Globus pallidus (tissue), 1 donor: ENCODE results near the gene KPRP.

ENCODE experiments used
- DNase-seq: peaks from one replicate; pipeline ENCODE4 v3.0.0-alpha.2; 2015; ENCODE audit warnings: low spot score

The KPRP gene, protein sequence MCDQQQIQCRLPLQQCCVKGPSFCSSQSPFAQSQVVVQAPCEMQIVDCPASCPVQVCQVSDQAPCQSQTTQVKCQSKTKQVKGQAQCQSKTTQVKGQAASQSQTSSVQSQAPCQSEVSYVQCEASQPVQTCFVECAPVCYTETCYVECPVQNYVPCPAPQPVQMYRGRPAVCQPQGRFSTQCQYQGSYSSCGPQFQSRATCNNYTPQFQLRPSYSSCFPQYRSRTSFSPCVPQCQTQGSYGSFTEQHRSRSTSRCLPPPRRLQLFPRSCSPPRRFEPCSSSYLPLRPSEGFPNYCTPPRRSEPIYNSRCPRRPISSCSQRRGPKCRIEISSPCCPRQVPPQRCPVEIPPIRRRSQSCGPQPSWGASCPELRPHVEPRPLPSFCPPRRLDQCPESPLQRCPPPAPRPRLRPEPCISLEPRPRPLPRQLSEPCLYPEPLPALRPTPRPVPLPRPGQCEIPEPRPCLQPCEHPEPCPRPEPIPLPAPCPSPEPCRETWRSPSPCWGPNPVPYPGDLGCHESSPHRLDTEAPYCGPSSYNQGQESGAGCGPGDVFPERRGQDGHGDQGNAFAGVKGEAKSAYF

GRCh38 chr1:152757747-152758146 is at the start of gene KPRP:
TSS of gene KPRP (plus strand) at chr1:152758025. CDS start at chr1:152759589, 1,564 bp downstream.
- DNase-seq: no peak

DNA sequence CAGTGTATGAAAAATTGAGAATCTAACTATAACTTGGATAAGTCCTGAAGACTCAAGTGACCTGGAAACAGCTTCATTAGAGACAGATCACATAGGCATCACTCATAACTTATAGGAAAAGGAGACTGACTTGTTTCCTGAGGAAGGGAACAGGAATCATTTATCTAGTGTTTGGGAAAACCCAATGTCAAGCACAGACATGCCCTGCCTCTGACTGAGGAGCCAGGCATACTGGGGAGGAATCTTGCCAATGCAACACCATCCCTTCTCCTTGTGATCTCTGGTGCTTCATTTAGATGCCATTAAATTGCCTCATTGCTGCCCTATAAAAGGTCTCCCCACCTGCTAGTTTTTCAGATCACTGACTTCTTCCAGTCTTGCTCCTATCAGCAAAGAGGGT is 39.6 kb upstream of the KPRP start:
- no peak for DNase-seq

DNA sequence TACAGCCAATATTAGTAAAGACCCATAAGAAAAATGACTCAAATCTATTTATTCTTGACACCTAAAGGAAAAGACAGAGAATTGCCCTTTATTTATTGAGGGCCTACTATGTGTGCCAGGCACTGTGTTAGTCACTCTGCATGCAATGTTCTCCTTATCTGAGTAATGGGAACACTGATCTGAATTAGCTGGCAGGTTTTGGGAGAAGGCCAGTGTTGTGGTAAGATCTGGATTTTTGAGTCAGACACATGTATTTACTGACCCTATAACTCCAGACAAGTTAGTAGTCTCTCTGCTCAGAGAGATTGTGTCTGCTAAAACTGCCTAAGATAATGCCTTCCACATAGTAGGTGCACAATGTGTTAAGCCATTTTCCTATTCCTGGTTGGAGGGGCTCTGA is 32.6 kb upstream of the KPRP start:
- DNase-seq: no peak

DNA sequence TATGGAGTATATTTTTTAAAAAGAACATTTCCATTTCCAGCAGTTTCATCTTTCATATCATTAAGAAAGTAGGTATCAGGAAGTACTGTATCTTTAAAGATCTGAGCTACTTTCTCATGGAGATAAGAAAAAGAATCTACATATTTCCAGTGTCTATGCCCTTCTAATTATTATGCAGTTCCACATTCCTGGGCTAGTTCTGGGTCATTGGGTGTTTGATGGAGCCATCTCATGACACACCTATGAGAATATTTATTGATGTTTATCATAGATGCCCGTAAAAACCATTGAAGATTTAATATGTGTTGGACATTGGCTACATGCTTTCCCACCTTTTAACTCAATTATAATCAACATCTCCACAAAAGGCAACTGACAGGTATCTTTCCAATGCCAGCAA is 28.8 kb upstream of the KPRP start:
- no peak for DNase-seq

DNA sequence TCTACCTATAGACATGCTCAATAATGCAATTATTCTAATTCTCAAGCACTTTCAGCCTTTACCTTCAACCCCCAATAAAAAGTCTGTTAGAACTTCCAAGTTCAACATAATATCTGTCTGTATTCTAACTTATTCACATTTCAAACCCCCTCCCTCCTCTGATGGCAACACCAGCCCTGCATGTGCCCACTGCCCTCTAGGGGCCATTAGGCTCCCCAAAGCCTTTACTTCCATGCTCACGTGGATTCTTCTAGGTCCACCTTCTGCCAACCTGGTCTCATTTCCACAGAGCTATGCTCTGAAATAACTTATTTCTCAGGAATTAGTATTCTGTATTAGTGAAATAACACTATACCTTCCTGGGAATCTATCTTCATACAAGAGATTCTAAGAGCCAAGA is 22.2 kb upstream of the KPRP start:
- no peak for DNase-seq

DNA sequence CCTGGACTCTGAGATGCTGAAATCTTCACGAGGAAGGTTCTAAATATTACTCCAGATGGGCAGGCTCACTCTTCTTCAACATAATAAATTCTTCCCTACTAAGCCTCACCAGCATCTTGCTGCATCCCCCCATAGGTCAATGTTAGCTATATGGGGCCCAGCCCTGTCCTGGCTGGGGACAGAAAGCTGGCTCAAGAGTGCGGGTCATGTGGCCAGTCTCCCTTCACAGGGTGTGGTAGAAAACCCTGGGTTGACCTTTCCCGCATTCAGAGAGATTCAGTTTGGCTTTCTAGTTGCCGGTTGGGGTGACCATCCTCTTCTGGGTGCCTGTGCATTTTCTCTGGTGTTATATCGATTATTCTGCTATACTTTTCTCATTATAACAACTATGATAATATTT is 19.8 kb upstream of the KPRP start:
- DNase-seq: no peak

DNA sequence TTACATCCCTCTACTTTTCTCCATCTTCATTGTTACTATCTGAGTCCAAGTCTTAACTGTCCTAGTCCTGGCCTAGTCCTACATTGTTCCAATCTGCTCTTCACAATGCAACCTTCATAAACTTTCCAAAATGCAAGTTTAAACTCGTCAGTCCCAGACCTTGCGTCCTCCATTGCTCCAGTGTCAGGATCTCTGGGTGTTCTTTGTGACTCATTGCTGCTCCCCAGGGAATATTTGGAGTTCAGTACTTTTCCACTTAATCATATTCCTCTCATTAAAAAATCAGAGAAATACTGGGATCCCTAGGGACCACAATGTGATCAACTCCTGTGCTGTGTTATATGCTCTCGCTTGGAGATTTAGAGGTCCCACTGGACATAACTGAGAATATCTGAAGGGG is 18.0 kb upstream of the KPRP start:
- DNase-seq: no peak

GRCh38 chr1:152741656-152742055 is 16.2 kb upstream of the KPRP start:
- no peak for DNase-seq

DNA sequence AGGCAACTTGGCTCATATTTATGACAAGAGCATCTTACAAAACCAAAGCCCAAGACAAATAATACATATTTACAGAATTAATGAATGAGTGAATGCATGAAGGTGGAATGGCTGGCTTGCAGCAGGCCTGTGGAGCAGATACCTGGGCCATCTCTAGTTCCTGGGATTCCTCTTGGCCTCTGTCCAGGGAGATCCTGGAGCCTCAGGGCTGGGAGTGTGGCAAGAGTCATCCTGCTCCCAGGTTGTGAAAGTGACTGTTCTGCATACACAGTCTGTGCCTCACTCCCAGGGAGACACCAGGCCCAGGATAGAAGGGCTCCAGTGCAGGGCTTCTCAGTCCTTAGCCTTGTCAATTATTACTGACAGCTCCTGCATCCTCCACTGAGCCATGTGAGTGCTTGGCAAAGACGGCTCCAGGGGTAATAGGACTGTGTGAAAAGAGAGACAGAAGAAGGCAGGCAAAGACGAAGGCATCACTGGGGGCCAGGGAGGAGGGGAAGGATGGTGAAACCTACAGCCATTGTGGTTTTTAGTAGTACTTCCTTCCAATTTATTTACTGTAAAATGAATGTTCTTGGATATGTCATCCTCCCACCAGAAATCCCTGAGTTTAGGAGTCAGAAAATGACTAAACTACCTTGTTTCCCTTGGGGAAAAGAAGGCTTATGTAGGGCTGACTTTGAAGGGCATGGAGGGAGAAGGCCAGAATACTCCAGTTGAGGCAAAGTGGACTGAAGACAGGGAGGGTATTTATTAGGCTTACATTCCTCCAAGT is 14.3 kb upstream of the KPRP start:
- DNase-seq: no peak

DNA sequence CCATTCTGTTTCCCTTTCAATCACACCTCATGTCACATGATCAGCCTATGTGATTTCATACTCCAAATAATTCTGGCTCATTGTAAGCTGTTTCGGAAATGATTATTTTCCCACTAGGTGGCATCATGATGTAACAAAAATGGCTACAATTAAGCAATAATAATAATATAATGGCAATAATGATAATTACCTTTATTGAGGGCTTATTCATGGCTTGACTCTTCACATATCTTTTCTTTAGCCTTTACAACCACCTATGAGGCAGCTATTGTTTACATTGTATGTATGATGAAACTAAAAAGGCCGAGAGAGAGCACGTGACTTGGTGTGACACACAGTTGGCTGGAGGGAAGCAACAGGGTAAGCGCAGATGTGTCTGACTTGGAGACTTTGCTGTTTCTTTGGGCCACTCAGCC is 12.5 kb upstream of the KPRP start:
- DNase-seq: no peak

- DNase-seq: no peak
These were observed 11.9 kb upstream of the KPRP start for GRCh38 chr1:152745765-152746444.

DNA sequence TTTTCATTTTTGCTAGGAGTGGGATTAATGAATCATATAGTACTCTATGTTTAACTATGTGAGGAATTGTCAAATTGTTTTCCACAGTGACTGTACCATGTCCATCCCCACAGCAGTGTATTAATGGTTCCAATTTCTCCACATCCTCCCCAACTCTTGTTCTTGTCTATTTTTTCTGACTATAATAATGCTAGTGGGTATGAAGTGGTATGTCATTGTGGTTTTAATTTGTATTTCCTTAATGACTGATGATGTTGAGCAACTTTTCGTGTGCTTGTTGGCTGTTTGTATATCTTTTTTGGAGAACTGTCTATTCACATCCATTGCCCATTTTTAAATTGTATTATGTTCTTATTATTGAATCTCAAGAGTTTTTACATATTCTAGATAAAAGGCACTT is 10.0 kb upstream of the KPRP start:
- DNase-seq: no peak

DNA sequence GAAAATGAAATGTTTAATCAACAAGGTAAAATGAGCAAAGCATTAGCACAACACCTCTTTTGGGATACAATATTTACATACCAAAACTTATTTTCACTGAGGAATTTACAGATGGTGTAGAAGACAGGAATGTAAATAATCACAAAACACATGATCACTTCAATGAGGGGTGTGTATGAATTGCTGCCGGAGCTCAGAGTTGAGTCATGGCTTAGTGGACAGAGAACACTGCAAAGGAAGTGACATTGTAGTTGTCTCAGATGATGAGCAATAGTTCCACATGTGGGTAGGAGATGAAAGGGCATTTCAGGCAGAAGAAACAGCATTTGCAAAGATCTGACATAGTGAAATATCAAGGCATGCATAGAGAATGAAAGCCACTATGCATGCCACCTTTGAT is 5.6 kb upstream of the KPRP start:
- DNase-seq: no peak

DNA sequence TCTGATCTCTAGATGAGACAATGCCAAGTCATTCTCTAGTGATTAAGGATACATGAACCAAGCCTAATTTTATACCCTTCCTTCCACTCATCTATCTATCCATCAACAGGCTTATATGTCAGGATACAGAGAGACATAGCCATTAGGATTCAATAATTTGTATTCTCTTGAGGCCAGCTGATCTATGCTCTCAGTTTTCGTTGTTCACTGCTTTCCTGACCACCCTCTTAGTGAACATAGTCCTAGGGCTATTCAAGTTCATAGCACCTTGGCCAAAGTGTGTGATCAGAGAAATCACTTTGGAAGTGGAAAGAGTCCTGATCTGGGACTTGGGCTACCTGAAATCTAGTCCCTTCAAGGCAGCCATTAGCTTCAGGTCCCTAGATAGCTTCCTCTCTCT is 4.2 kb upstream of the KPRP start:
- DNase-seq: no peak

GRCh38 chr1:152756872-152757271 is 953 bp upstream of the KPRP start:
- no peak for DNase-seq

DNA sequence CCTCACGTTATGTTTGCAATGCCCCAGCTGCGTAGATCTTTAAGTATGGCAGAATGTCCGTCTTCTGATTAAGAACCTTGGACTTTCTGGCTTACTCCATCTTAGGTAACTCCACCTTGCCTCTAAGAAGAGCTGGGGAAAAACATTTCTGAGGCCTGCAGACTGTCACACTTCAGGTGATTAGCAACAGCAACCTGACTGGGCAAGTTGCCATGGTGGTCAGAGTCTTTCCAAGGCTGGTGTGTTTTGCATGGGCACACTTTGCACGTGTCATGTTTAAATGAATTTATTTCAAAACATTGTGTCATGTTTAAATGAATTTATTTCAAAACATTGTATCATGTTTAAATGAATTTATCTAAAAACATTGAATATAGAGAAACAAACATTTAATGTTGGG is 811 bp downstream of the KPRP start:
- no peak for DNase-seq

DNA sequence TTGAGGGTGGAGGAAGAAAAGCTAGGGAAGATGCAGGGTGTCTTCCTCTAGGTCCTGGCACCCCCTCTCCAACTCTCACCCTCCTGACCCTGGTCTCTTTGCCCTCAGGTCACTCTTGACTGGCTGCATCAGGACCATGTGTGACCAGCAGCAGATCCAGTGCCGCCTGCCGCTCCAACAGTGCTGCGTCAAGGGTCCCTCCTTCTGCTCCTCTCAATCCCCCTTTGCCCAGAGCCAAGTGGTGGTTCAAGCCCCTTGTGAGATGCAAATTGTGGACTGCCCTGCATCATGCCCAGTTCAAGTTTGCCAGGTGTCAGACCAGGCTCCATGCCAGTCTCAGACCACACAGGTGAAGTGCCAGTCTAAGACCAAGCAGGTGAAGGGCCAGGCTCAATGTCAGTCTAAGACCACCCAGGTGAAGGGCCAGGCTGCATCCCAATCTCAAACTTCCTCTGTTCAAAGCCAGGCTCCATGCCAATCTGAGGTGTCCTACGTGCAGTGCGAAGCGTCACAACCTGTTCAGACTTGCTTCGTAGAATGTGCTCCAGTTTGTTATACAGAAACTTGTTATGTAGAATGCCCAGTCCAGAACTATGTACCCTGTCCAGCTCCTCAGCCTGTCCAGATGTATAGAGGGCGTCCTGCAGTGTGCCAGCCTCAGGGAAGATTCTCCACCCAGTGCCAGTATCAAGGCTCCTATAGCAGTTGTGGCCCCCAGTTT is 1.8 kb downstream of the KPRP start:
- no peak for DNase-seq

GRCh38 chr1:152760551-152761190 is 2.8 kb downstream of the KPRP start:
- no peak for DNase-seq

DNA sequence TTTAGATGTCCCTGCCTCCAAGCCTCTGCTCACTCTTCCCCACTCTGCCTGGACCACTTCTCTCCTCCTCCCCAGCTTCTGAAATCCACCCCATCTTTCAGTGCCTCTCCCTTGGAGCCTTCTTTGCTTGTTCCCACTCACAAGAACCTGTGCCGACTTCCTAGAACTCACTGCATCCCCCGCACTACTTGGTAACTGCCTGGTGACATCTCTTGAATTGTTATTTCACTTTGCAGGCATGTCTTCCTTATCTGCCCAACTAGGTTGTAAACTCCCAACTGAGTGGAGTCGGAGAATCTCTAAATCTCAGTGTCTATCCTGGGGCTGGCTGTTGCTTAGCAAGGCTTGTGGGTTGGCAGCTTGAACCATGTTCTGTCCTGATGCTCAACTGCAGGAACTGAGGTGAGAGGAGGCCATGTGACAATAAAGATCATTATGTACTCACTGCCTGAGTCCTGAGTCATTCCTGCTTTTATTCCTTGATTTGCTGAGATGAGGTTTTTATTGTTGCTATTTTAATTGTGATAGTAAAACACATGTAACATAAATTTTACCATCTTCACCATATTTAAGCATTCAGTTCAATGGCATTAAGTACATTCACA is 3.9 kb downstream of the KPRP start:
- DNase-seq: no peak

DNA sequence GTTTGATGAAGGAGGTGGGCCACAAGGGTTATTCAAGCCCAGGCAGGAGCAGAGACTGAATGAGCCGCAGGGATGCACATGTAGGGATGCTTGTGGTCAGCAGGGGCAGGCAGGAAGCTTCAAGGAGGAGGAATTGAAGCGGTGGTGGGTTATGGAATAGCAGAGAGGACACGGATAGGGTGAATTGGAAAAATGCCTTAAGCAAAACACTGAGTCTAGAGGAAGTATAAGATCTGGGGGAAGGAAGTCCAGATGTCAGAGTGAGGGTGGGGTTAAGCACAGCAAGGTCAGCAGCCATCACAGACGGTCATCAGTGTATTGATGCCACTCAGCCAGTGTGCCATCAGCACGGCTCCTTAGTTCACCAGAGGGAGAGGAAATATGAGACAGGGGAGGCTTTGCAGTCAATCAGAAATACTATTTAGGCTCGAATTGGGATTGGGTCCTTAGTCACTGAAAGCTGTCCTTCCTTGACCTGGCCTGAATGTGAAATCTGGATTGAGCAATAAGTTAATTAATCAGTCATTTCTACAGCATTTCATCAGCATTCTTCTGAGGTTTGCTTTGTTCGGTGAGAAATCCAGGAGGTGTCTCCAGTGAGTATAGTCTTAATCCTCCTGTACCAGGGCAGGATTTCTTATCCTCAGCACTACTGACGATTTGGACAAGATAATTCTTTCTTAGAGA is 11.2 kb downstream of the KPRP start:
- no peak for DNase-seq
